PFSK-1 (cell line): Measurements from ENCODE around the gene BCAR3.

ENCODE experiments used
- FOXP2 ChIP-seq: optimal IDR thresholded peaks from 2 replicates; pipeline ENCODE3; 2011; ENCODE audit warnings: borderline replicate concordance, control low read depth, inconsistent platforms; ENCODE audit not compliant: insufficient read depth; ENCODE audit errors: extremely low read length, extremely low read depth
- POLR2AphosphoS5 ChIP-seq: IDR thresholded peaks from 2 replicates; pipeline ENCODE4 v1.6.1; 2012; ENCODE audit warnings: low read depth, mild to moderate bottlenecking, control low read depth, low read length, moderate library complexity
- REST ChIP-seq, 2 experiments: IDR thresholded peaks; 2 replicates each; pipeline versions ENCODE4 v1.6.1 to v1.8.0; 2011 to 2012; ENCODE audit warnings: low read depth in 2 of 2, low read length in 2 of 2, control low read depth in 1 of 2, inconsistent platforms in 1 of 2, mild to moderate bottlenecking in 1 of 2, moderate library complexity in 1 of 2; ENCODE audit not compliant: insufficient read depth in 1 of 2
- SIN3A ChIP-seq: IDR thresholded peaks from 2 replicates; pipeline ENCODE4 v1.6.1; 2012; ENCODE audit warnings: mild to moderate bottlenecking, low read length, moderate library complexity, borderline replicate concordance; ENCODE audit not compliant: insufficient read depth
- TAF1 ChIP-seq: IDR thresholded peaks from 2 replicates; pipeline ENCODE4 v1.6.1; 2012; ENCODE audit warnings: low read length, control low read depth, borderline replicate concordance; ENCODE audit not compliant: insufficient read depth

BCAR3 gene

GRCh38 chr1:93614541-93614940 lies 67.1 kb downstream of the BCAR3 start:
- TF ChIP-seq TAF1 (no peak), POLR2AphosphoS5 (no peak), SIN3A (no peak), REST (IDR thresholded peaks at IDR 0.05; ENCODE audit: insufficient read depth in 1 of 2, low read depth in 2 of 2, low read length in 2 of 2) (no peak), FOXP2 (no peak)

- TF ChIP-seq TAF1 (peak; percentile 40; the same call in 1 of the 2 replicates), REST (IDR thresholded peaks at IDR 0.05; ENCODE audit: insufficient read depth in 1 of 2, low read depth in 2 of 2, low read length in 2 of 2) (no peak)
These were observed 67.7 kb downstream of the BCAR3 start for GRCh38 chr1:93613898-93614297.

GRCh38 chr1:93612510-93612909 lies 69.1 kb downstream of the BCAR3 start:
- TF ChIP-seq SIN3A (no peak), FOXP2 (no peak), REST (IDR thresholded peaks at IDR 0.05; ENCODE audit: insufficient read depth in 1 of 2, low read depth in 2 of 2, low read length in 2 of 2) (no peak), POLR2AphosphoS5 (no peak)

- TF ChIP-seq REST (IDR thresholded peaks at IDR 0.05; ENCODE audit: insufficient read depth in 1 of 2, low read depth in 2 of 2, low read length in 2 of 2) (no peak), FOXP2 (no peak), TAF1 (no peak), SIN3A (no peak), POLR2AphosphoS5 (no peak)
These were observed 70.0 kb downstream of the BCAR3 start for GRCh38 chr1:93611668-93612067.

GRCh38 chr1:93609536-93609935 lies 72.1 kb downstream of the BCAR3 start:
- TF ChIP-seq SIN3A = no peak
- TF ChIP-seq POLR2AphosphoS5 = no peak
- TF ChIP-seq TAF1 = no peak
- TF ChIP-seq REST (IDR thresholded peaks at IDR 0.05; ENCODE audit: insufficient read depth in 1 of 2, low read depth in 2 of 2, low read length in 2 of 2) = no peak
- no peak for TF ChIP-seq FOXP2
